22Rv1 (cell line): ENCODE results near the gene RSRC1.

Experiments
- CTCF ChIP-seq: fragments of 450-650 bp; IDR thresholded peaks from 2 replicates; pipeline ENCODE4 v1.5.1; 2017; ENCODE audit warnings: mild to moderate bottlenecking
- ZFX ChIP-seq: fragments of 450-650 bp; IDR thresholded peaks from 2 replicates; pipeline ENCODE4 v1.6.1; 2017; ENCODE audit warnings: antibody characterized with exemption, borderline replicate concordance

DNA sequence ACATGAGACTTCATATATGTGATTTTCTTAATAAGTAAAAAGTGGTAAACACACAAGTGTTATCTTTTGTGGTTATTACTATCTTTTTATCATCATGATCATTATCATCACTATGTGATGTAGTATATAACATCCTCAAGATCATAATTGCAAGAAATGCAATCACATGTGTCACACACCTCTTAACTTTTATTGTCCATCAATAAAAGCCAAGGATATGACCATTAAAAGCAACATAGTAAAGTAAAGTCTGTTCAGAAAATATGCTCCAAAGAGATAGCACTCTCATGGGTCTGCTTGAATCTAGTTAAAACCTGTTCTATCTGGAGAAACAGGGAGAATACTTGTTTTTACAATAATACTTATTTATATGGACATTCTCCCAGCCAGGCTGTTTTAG is 308.1 kb downstream of the RSRC1 start:
- no peak for TF ChIP-seq CTCF
- no peak for TF ChIP-seq ZFX
